OCI-LY7 (cell line): ENCODE results near the gene UBXN2A. TPM values are rescaled to one million over a fixed set of nuclear protein-coding genes. Genes with fewer than 3 reads are reported as not detected.

Experiments used
- BruUV-seq: library from RNA; stranded (reverse); fragments of 400-500 nt; replicated peaks from 2 replicates; lab custom pipeline; 2021; lab: Mats Ljungman, UMichigan
- CTCF ChIA-PET: fragments of 300-600 bp; sonication (Branson Sonifier 250); formaldehyde crosslinking; loops from one replicate; lab custom pipeline; 2022; ENCODE audit warnings: antibody characterized with exemption; ENCODE audit not compliant: unreplicated experiment; lab: Charles Lee
- POLR2A ChIA-PET: fragments of 300-600 bp; sonication (Branson Sonifier 250); formaldehyde crosslinking; loops from one replicate; lab custom pipeline; 2022; ENCODE audit warnings: antibody characterized with exemption; lab: Charles Lee
- DNase-seq: peaks from one replicate; pipeline ENCODE4 v3.0.0-alpha.2; 2015; ENCODE audit warnings: low spot score
- H2AFZ ChIP-seq: fragments of 200-600 bp; sonication (generic), shearing (Covaris generic); 2 replicates; pipeline ENCODE4 v1.6.1; 2014; ENCODE audit warnings: mild to moderate bottlenecking, antibody characterized with exemption, low read length, moderate library complexity
- H3K27ac ChIP-seq: fragments of 200-600 bp; sonication (generic); 2 replicates; pipeline ENCODE4 v1.5.1; 2014; ENCODE audit warnings: mixed run types, low read depth, mild to moderate bottlenecking, moderate library complexity, low read length, inconsistent platforms; ENCODE audit not compliant: poor library complexity, severe bottlenecking
- H3K36me3 ChIP-seq: fragments of 200-600 bp; sonication (generic); 2 replicates; pipeline ENCODE4 v1.6.1; 2014; ENCODE audit warnings: mild to moderate bottlenecking, antibody characterized with exemption, low read length, moderate library complexity, mixed read lengths; ENCODE audit not compliant: insufficient read depth
- H3K4me1 ChIP-seq: fragments of 200-600 bp; sonication (generic); 2 replicates; pipeline ENCODE4 v1.5.1; 2014; ENCODE audit warnings: mild to moderate bottlenecking, low read length; ENCODE audit not compliant: insufficient read depth, poor library complexity, severe bottlenecking
- H3K4me2 ChIP-seq: fragments of 200-600 bp; sonication (generic); 2 replicates; pipeline ENCODE4 v1.6.1; 2014; ENCODE audit warnings: mild to moderate bottlenecking, low read length
- H3K4me3 ChIP-seq: fragments of 200-600 bp; sonication (generic); 2 replicates; pipeline ENCODE4 v1.5.1; 2014; ENCODE audit warnings: mild to moderate bottlenecking, low read depth, low read length; ENCODE audit not compliant: poor library complexity, severe bottlenecking
- H3K79me2 ChIP-seq: fragments of 200-600 bp; sonication (generic); 2 replicates; pipeline ENCODE4 v1.6.1; 2016; ENCODE audit warnings: low read depth, mild to moderate bottlenecking, low read length, moderate library complexity, mixed read lengths; ENCODE audit not compliant: insufficient read depth
- H3K9me2 ChIP-seq: fragments of 200-600 bp; sonication (generic); 2 replicates; pipeline ENCODE4 v1.6.1; 2016; ENCODE audit warnings: mild to moderate bottlenecking, low read length, mixed read lengths; ENCODE audit not compliant: insufficient read depth
- H3K9me3 ChIP-seq: fragments of 200-600 bp; sonication (generic); 2 replicates; pipeline ENCODE4 v1.6.1; 2014; ENCODE audit warnings: mild to moderate bottlenecking, mixed run types, low read length, mixed read lengths
- H4K20me1 ChIP-seq: fragments of 200-600 bp; sonication (generic); 2 replicates; pipeline ENCODE4 v1.6.1; 2014; ENCODE audit warnings: mild to moderate bottlenecking, antibody characterized with exemption, low read length, moderate library complexity, mixed read lengths; ENCODE audit not compliant: insufficient read depth
- EZH2phosphoT487 ChIP-seq: fragments of 200-600 bp; sonication (generic); IDR thresholded peaks from 2 replicates; pipeline ENCODE4 v1.6.1; 2018; ENCODE audit warnings: low read depth, borderline replicate concordance, mild to moderate bottlenecking, mixed run types, antibody characterized with exemption, low read length, moderate library complexity, mixed read lengths
- intact Hi-C: fragments of 100-400 bp; cut with micrococcal nuclease; formaldehyde crosslinking; loops from one replicate; pipeline ENCODE4 v1.10.0; 2022; ENCODE audit not compliant: unreplicated experiment
- total RNA-seq, 2 experiments: library from RNA; depleted of rRNA in 1 of 2; stranded (reverse); fragments of >200 nt in 1 of 2; shearing (Covaris generic) in 1 of 2; gene quantifications; 2 replicates each; pipeline ENCODE4 v1.2.3, GENCODE V29; 2014 to 2022
- TF ChIP-seq, protein P1 (sequence below): fragments of 200-600 bp; sonication (generic); conservative IDR thresholded peaks from 2 replicates; pipeline ENCODE4 v1.5.1; 2014; ENCODE audit warnings: mild to moderate bottlenecking, antibody characterized with exemption, low read length, moderate library complexity, mixed read lengths

The UBXN2A gene
- total RNA-seq, 2 experiments from 2014 or later, result 10.0 to 15.4 TPM

DNA sequence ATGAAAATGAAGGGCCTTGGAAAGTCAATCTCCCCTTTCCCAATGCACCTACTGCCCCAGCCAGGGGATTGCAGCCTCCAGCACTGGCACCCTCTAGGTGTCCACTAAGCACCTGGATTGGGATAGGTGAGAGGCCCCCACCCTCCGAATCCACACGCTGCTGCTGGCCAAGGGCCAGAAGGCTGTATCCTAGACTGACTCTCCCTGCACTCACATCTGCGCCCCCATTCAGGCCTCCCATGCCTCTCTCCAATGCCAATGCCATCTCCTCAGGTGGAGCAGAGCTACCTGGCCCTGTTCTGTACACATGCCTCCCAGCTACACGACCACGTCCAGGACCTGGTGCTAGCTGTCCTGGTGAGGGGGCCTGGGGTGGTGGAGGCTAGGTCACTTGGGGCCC, 79.5 kb downstream of the UBXN2A start:
- H4K20me1 ChIP-seq, result no peaks in the 10 kb centered on the region
- H3K27ac ChIP-seq, result no peak overlapping the region
- CTCF ChIA-PET, result no interaction called here
- no peaks in the 10 kb centered on the region for H3K79me2 ChIP-seq
- no peak for DNase-seq
- H3K4me1 ChIP-seq, result no peaks in the 10 kb centered on the region
- no TSS peak for BruUV-seq
- no peak overlapping the region for H3K4me2 ChIP-seq
- POLR2A ChIA-PET, result no interaction called here
- no peak overlapping the region for H2AFZ ChIP-seq
- H3K9me3 ChIP-seq, result no peaks in the 10 kb centered on the region
- no peak overlapping the region for H3K4me3 ChIP-seq
- H3K36me3 ChIP-seq, result no peaks in the 10 kb centered on the region
- TF ChIP-seq, protein P1, sequence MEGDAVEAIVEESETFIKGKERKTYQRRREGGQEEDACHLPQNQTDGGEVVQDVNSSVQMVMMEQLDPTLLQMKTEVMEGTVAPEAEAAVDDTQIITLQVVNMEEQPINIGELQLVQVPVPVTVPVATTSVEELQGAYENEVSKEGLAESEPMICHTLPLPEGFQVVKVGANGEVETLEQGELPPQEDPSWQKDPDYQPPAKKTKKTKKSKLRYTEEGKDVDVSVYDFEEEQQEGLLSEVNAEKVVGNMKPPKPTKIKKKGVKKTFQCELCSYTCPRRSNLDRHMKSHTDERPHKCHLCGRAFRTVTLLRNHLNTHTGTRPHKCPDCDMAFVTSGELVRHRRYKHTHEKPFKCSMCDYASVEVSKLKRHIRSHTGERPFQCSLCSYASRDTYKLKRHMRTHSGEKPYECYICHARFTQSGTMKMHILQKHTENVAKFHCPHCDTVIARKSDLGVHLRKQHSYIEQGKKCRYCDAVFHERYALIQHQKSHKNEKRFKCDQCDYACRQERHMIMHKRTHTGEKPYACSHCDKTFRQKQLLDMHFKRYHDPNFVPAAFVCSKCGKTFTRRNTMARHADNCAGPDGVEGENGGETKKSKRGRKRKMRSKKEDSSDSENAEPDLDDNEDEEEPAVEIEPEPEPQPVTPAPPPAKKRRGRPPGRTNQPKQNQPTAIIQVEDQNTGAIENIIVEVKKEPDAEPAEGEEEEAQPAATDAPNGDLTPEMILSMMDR, result no peak
- no peak for TF ChIP-seq EZH2phosphoT487
- H3K9me2 ChIP-seq, result no peaks in the 10 kb centered on the region
- intact Hi-C loops, result no loop called here

DNA sequence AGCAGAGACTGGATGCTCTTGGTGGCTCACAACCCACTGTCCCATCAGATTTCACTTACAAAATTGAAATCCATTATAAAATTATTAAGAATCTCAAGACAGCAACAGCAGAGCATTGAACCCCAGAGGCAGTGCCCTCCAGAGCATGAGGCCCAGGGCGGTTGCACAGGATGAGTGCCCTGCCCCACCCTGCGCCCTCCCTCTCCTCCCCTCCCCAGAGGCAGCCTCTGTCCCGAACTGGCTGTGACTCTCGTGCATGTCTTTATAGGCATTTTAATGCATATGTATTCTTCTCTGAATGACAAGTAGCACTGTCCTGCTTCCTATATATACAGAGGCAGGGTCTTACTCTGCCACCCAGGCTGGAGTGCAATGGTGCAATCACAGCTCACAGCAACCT, 80.0 kb downstream of the UBXN2A start:
- no peak overlapping the region for H2AFZ ChIP-seq
- no peak for DNase-seq
- no peaks in the 10 kb centered on the region for H3K9me2 ChIP-seq
- H3K4me3 ChIP-seq, result no peak overlapping the region
- BruUV-seq, result no TSS peak
- TF ChIP-seq EZH2phosphoT487, result no peak
- TF ChIP-seq, protein P1, result no peak
- no peak overlapping the region for H3K4me2 ChIP-seq
- H3K36me3 ChIP-seq, result no peaks in the 10 kb centered on the region
- ChIA-PET POLR2A (no interaction called here), CTCF (no interaction called here)
- no peak overlapping the region for H3K27ac ChIP-seq
- intact Hi-C loops, result no loop called here
- H4K20me1 ChIP-seq, result no peaks in the 10 kb centered on the region
- no peaks in the 10 kb centered on the region for H3K79me2 ChIP-seq
- H3K4me1 ChIP-seq, result no peaks in the 10 kb centered on the region
- no peaks in the 10 kb centered on the region for H3K9me3 ChIP-seq

DNA sequence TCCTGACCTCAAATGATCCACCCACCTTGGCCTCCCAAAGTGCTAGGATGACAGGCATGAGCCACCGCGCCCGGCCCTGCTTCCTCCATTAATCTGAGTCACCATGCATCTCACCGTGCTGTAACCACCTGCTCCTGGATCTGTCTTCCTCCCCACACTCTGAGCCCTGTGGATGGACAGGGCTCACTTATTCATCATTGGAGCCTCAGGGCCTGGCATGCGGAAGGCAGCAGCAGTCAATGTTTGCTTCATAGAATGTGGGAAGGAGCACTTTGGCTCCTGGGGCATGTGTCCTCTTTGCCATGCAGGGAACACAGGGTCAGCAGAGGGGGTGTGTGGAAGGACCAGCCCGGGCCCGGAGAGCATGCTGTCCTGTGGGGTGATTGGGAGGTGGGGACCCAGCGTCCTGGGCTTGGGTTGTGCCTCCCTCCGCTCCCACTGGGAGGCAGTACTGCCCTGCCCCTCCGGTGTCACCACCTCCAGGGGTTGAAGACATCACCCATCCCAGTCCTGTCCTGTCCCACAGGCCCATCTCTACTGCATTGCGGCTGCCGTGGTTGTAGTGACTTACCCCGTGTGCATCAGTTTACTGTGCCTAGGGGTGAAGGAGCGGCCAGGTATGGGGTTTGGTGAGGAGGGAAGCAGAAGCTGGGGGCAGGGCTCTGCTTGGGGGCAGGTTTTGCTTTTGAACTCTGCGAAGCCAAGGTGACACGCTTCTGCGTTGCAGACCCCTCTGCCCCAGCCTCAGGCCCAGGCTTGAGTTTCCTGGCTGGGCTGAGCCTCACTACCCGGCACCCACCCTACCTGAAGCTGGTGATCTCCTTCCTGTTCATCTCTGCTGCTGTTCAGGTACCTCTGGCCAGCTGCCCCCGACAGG, 81.1 kb downstream of the UBXN2A start:
- Histone ChIP-seq H3K4me1 (no peaks in the 10 kb centered on the region), H3K4me2 (no peak overlapping the region), H4K20me1 (no peaks in the 10 kb centered on the region), H3K9me2 (no peaks in the 10 kb centered on the region), H2AFZ (no peak overlapping the region), H3K9me3 (no peaks in the 10 kb centered on the region), H3K36me3 (no peaks in the 10 kb centered on the region), H3K27ac (no peak overlapping the region), H3K4me3 (no peak overlapping the region), H3K79me2 (no peaks in the 10 kb centered on the region)
- TF ChIP-seq, protein P1, result peak; percentile 68
- TF ChIP-seq EZH2phosphoT487, result no peak
- CTCF ChIA-PET, result no interaction called here
- no TSS peak for BruUV-seq
- peak; percentile 44 for DNase-seq
- intact Hi-C loops, result loop anchor here (1.0 kb wide), 1 partner anchor 143 kb away; no protein-coding TSS in a partner anchor
- POLR2A ChIA-PET, result no interaction called here
